Measurements from ENCODE around the gene ABHD6.
"Not testable (repeated sequence)": the region's sequence is repeated elsewhere in the genome, so short reads cannot be mapped to it uniquely, and the experiment has no call there.

ABHD6 gene

DNA sequence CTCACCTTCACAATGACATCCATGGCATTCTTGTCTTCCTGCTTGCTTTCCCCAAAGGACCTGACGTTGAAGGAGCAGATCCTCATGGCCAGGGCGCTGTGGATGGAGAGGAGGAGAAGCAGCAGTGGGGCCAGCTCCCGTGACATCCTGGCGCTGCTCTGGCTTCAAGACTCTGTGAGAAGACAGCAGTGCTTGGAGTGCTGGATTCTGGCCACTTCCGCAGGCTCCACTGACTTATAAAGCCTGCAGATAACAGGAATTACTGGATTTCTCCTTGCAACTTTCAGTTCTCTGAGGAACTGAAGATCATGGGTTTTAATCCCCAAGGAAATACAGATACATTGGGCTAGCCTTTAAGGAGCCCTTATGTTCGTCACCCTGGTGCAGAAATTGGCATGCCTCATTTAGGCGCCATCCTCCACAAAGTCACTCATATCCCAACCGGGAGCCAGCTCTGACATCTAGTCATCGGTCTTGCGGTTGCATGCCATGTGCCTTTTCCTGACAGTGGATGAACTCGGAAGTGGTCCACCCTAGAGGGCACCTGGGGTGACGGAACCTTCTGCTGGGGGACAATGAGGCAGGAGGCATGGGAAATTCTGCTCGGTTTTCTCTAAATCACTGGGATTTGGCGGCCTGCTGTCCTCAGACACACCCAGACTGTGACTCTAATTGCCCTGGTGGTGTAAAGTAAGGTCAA is 26.7 kb upstream of the ABHD6 start, which contains the start of gene DNASE1L3:
DNASE1L3 (minus strand) TSS at position 212 of the 700 bp plus-strand sequence; CDS start at position 146, 66 bp downstream.
- no peak for DNase-seq

DNA sequence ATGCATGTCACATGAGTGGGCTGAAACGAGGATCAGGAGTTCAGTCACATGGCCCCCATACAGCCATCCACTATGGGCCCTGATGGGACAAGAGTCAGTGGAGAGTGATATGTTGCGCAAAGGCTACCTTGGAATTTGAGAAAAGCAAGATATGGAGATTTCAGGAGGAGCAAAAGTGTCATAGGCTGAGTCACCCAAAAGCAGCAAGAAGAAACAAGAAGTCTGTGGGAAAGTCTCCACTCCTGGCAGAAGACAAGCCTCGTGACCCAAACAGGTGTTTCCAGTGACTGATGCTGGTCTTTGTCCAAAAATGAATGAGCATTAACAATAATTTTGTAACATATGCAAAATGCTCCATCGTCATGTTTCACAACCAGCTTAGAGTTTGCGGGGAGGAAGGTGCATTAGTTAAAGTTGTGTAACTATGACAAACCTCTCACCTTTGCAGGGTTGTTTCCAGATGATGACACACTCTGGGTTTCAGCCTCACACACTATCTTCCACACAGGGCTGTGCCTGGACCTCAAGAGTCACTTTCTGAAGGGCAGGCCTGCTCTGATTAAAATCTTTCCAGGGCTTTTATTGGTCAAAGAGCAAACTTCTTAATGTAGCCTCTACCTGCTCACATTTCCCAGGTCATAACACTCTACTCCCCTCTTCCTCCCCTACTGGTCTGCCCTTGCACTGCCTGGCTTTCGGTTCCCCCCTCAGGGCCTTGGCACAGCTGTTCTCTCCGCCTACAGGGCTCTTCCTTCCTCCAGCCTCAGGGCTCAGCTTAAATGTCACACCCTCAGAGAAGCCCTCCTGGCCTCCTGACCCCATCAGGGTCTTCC is 22.9 kb upstream of the ABHD6 start:
- peak; percentile 70 for DNase-seq

GRCh38 chr3:58215317-58216025 is 22.1 kb upstream of the ABHD6 start:
- DNase-seq: no peak

GRCh38 chr3:58216496-58217195 is 20.9 kb upstream of the ABHD6 start:
- no peak for DNase-seq

- DNase-seq: peak; percentile 24
Measured at GRCh38 chr3:58217209-58217811, 20.3 kb upstream of the ABHD6 start.

DNA sequence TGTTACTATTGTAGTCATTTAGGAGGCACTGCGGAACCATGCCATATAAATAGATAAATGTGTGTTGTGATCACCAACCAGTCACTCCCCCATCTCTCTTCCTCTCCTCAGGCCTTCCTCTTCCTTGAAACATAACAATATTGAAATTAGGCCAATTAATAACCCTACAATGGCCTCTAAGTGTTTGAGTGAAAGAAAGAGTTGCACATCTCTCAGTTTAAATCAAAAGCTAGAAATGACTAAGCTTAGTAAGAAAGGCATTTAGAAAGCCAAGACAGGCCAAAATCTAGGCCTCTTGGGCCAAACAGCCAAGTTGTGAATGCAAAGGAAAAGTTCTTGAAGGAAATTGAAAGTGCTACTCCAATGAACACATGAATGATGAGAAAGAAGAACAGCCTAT is 18.7 kb upstream of the ABHD6 start:
- DNase-seq: no peak

GRCh38 chr3:58222161-58222724 is 15.3 kb upstream of the ABHD6 start:
- DNase-seq: peak; percentile 60

DNA sequence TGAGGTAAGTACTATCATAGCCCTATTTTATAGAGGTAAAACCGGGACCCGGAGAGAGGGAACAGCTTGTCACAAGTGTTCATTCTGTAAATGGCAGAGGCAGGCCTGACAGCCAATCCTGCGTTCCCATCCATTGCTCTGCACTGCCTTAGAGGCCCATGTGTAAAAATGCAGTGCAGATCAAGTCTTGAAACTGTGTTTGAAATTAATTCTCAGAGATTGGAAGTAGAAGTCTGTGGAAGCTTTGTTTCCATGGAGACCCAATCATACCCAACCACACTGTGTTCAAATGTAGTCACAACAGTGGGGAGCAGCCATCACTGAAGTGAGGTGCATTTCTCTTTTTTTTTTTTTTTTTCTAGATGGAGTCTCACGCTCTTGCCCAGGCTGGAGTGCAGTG is 13.7 kb upstream of the ABHD6 start:
- DNase-seq: no peak

DNA sequence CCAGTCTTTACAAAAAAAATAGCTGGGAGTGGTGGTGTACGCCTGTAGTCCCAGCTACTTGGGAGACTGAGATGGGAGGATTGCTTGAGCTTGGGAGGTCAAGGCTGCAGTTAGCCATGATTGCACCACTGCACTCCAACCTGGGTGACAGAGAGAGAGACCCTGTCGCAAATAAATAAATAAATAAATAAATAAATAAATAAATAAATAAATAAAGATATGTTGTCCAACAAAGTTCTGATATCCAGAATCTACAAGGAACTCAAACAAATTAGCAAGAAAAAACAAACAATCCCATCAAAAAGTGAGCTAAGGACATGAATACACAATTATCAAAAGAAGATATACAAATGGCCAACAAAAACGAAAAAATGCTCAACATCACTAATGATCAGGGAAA is 9.7 kb upstream of the ABHD6 start:
- not testable (repeated sequence) for DNase-seq

DNA sequence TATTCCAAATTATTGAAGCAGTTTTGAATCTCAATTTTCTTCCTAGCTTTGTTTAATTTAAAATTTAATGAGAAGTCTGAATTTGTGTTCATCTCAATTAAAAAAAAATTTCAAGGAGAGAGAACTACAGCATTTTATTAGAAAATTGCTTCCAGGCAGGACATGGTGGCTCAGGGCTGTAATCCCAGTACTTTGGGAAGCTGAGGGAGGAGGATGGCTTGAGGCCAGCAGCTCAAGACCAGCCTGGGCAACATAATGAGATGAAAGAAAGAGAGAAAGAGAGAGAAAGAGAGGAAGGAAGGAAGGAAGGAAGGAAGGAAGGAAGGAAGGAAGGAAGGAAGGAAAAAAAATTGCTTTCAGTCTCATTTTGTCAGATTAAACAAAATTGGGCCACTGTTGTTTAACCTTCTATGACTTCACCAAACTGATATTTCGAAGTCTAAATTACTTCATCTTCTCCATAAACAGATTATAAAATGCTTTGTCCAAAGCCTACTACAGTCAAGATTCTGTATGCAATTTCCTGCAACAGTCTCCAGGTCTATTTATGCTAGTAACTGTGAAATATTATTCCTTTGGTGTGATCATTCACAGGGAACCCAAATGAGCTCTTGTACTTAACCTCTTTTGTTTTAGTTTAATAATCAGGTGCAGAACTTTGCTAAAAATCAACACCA is 6.6 kb upstream of the ABHD6 start:
- no peak for DNase-seq

DNA sequence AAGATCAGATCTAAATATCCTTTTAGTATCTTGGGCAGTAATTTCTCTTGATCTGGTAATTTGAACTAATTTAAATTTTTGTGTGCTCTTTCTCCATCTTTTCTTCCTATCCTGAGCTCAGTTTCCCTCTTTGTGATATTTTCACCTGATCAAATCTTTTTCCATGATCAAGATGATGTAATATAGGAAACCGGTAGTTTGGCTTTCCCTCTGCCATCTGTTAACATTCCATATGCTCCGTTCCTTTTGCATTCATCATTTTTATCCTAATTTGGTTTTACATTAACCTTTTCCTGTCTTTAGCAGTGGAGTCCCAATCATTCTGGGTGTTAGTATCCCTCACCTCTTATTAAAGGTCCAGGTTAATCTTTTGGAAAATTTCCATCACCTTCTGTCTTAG is 5.9 kb upstream of the ABHD6 start:
- DNase-seq: no peak

GRCh38 chr3:58234516-58234931 is 3.1 kb upstream of the ABHD6 start:
- DNase-seq: no peak

GRCh38 chr3:58235970-58236369 is 1.6 kb upstream of the ABHD6 start:
- DNase-seq: no peak

DNA sequence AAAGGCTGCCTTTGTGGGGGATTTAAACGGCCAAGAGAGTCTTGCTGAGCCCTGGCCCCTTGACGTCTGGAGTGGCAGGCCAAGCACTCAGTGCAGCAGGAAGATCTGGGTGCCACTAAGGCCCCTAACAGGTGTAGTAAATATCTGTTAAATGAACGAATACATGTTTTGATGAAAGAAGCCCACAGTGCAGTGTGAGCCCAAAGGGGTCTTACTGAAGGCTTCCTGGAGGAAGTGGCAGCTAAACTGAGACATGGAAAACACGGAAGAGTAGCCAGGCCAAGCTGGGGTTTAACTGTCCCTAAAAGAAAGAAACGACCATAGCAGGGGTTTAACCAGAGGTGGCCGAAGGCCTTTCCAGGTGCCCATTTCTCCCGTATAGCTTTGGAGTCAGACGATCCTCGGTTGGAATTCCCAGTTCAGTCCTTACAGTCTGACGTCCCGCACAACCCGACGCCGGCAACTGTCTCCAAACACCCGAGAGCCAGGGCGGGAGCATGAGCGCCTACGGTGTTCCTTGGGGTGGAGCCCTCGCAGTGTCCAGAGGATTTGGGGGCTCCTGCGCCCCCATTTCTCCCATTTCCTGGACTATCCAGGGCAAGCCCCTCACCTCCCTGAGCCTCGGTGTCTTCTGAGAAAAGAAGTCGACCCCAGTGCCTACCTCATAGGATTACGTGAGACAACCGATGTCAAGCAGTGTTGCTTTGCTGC is 910 bp upstream of the ABHD6 start:
- DNase-seq: no peak

GRCh38 chr3:58237941-58238681 is 519 bp downstream of the ABHD6 start:
- DNase-seq: peak; percentile 49

DNA sequence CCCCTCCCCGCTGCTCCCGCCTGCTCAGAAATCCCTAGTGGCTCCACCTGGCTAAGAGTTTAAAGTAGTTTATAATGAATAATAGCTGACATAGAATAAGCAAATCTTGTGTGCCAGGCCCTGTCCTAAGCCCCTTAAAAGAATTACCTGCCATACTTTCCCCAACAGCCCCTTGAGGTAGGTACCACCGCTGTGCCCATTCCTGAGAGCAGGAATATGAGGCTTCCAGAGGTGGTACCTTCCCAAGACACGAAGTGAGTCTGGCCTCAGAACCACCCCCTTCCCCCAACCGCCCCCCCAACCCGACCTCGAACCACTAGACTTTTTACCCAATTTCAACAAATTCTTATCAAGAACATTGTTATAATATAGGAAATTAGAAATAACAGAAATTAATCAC is 1.2 kb downstream of the ABHD6 start:
- DNase-seq: no peak

- no peak for DNase-seq
Measured at GRCh38 chr3:58241306-58242044, 3.9 kb downstream of the ABHD6 start.

DNA sequence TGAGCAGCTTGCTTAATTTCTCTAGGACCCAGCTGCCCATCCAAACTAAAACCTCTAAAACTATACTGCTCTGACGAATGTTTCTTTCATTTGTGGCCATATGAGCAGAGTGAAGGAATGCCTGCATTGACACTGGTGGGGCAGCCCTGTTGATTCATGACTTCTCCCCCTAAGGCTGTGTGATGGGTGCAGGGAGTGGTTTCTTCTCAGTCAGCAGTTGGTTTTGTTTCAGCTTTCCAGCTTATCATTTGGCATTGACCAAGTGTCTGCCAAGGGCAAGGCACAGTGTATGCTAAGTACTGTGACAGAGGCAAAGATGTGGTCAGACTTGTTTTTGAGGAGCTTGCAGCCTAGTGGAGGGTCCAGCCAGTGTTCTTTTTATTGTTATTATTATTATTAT is 4.7 kb downstream of the ABHD6 start:
- DNase-seq: no peak

GRCh38 chr3:58242860-58243259 is 5.3 kb downstream of the ABHD6 start:
- DNase-seq: not testable (repeated sequence)
